Sigmoid colon (tissue), 7 donors: ENCODE measurements around the gene CD81. TPM values are rescaled to one million over a fixed set of nuclear protein-coding genes. Genes with fewer than 3 reads are reported as not detected.

Source experiments
- DNase-seq: peaks from one replicate; pipeline ENCODE4 v3.0.0-alpha.2; 2019
- H3K27ac ChIP-seq, 4 donors: fragments of 200-600 bp; sonication (generic); one replicate each; pipeline ENCODE4 v1.5.1; 2016 to 2019; ENCODE audit warnings: mild to moderate bottlenecking in 1 of 4
- H3K27me3 ChIP-seq, 3 donors: fragments of 200-600 bp; sonication (generic); one replicate each; pipeline ENCODE4 v1.5.1; 2019; ENCODE audit warnings: mild to moderate bottlenecking in 1 of 3
- H3K36me3 ChIP-seq, 4 donors: fragments of 200-600 bp; sonication (generic); one replicate each; pipeline ENCODE4 v1.5.1; 2016 to 2019
- H3K4me1 ChIP-seq, 4 donors: fragments of 200-600 bp; sonication (generic); one replicate each; pipeline ENCODE4 v1.5.1; 2017 to 2019
- H3K4me3 ChIP-seq, 4 donors: fragments of 200-600 bp; sonication (generic); one replicate each; pipeline ENCODE4 v1.5.1; 2017 to 2019; ENCODE audit warnings: mild to moderate bottlenecking in 2 of 4, moderate library complexity in 1 of 4
- H3K9me3 ChIP-seq, 4 donors: fragments of 200-600 bp in 3 of 4; sonication (generic) in 3 of 4; one replicate each; pipeline versions ENCODE4 v1.5.1 to v1.6.1; 2013 to 2019
- EP300 ChIP-seq, 4 donors: sonication (generic); formaldehyde crosslinking; IDR thresholded peaks; one replicate each; pipeline ENCODE4 v1.6.1; 2017; ENCODE audit warnings: antibody characterized with exemption in 4 of 4
- POLR2A ChIP-seq, 2 donors: fragments of 450-650 bp; IDR thresholded peaks; one replicate each; pipeline ENCODE4 v1.6.1; 2016; ENCODE audit warnings: antibody characterized with exemption in 2 of 2, mild to moderate bottlenecking in 2 of 2, moderate library complexity in 2 of 2
- POLR2AphosphoS5 ChIP-seq, 4 donors: sonication (generic); formaldehyde crosslinking; IDR thresholded peaks; one replicate each; pipeline ENCODE4 v1.6.1; 2017; ENCODE audit warnings: antibody characterized with exemption in 4 of 4
- WGBS, 2 donors: extraction: QIAGEN DNeasy Blood & Tissue Kit; methylation state at CpG; one replicate each; pipeline ENCODE4 v1.1.7; 2013; 5-methylcytosine and 5-hydroxymethylcytosine counted together
- intact Hi-C: fragments of 100-400 bp; cut with DNase I; formaldehyde crosslinking; loops from one replicate; pipeline ENCODE4 v1.15.1; 2023
- polyA plus RNA-seq, 3 donors: library from polyadenylated mRNA; stranded (reverse); fragments of 200-250 nt; gene quantifications; one replicate each; pipeline ENCODE4 v1.2.3, GENCODE V29; 2013
- total RNA-seq, 4 donors: library from RNA; depleted of rRNA; stranded (reverse); fragments of >200 nt; gene quantifications; one replicate each; pipeline ENCODE4 v1.1.0, GENCODE V29; 2016
- TF ChIP-seq, protein P1 (sequence below), 4 experiments: fragments of 450-650 bp in 3 of 4; fragments of 200-600 bp in 1 of 4; IDR thresholded peaks; one replicate each; pipeline ENCODE4 v1.5.1; 2016 to 2019; ENCODE audit warnings: antibody characterized with exemption in 4 of 4, mild to moderate bottlenecking in 3 of 4, moderate library complexity in 2 of 4
- donor health status: healthy with polysubstance abuse.
- donor health status: Bipolar disorder and iron deficiency.
- donor health status: healthy.

CD81 gene
- total and polyA plus RNA-seq, 7 donors, result 67.9 to 625 (median 401) TPM

DNA sequence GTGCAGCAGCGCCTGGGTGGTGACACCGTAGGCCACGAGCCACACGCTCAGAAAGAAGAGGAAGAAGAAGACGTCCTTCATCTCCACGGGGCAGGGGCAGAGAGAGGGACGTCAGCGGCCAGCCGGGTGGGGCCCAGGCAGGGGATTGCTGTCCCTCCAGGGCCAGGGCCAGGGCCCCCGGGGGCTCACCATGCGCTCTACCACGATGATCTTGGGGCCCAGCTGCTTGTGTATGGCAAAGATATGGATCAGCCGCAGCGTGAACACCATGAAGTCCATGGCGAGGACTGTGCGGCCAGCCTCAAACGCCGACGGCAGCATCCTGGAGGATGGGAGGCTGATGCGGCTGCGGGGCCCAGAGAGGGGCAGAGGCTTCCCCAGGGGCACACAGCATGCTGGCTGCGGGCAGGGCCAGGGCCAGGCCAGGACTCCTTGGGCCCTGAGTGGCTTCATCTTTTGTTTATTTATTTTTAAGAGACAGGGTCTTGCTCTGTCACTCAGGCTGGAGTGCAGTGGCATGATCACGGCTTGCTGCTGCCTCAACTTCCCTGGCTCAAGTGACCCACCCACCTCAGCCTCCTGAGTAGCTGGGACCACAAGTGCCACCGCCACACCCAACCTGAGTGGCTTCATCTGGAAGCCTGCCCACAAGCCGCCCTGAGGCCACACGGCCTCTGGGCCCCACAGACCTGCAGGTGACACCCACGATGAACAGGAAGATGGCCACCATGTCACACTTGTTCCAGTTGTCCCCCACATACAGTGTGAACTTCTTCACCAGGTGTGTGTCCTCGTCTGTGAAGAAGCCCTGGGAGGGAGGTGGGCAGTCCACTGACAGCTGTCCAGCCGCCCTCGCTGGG is 34.6 kb downstream of the CD81 start:
- Histone ChIP-seq H3K36me3 (no peaks in the 10 kb centered on the region), H3K4me1 (peaks cover 0 to 6% (median 0%) of the 10 kb centered on the region in 4 donors), H3K4me3 (no peak overlapping the region), H3K9me3 (no peaks in the 10 kb centered on the region), H3K27ac (no peak overlapping the region), H3K27me3 (no peaks in the 10 kb centered on the region)
- intact Hi-C loops, result no loop called here
- no peak for TF ChIP-seq POLR2AphosphoS5 (IDR thresholded peaks at IDR 0.05)
- no peak for TF ChIP-seq POLR2A (IDR thresholded peaks at IDR 0.05)
- TF ChIP-seq EP300 (IDR thresholded peaks at IDR 0.05), result no peak
- TF ChIP-seq, protein P1, sequence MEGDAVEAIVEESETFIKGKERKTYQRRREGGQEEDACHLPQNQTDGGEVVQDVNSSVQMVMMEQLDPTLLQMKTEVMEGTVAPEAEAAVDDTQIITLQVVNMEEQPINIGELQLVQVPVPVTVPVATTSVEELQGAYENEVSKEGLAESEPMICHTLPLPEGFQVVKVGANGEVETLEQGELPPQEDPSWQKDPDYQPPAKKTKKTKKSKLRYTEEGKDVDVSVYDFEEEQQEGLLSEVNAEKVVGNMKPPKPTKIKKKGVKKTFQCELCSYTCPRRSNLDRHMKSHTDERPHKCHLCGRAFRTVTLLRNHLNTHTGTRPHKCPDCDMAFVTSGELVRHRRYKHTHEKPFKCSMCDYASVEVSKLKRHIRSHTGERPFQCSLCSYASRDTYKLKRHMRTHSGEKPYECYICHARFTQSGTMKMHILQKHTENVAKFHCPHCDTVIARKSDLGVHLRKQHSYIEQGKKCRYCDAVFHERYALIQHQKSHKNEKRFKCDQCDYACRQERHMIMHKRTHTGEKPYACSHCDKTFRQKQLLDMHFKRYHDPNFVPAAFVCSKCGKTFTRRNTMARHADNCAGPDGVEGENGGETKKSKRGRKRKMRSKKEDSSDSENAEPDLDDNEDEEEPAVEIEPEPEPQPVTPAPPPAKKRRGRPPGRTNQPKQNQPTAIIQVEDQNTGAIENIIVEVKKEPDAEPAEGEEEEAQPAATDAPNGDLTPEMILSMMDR (IDR thresholded peaks at IDR 0.05), result no peak
- 82 to 83% methylated on average over 30 of the region's 30 CpGs for WGBS, 2 donors
- no peak for DNase-seq

DNA sequence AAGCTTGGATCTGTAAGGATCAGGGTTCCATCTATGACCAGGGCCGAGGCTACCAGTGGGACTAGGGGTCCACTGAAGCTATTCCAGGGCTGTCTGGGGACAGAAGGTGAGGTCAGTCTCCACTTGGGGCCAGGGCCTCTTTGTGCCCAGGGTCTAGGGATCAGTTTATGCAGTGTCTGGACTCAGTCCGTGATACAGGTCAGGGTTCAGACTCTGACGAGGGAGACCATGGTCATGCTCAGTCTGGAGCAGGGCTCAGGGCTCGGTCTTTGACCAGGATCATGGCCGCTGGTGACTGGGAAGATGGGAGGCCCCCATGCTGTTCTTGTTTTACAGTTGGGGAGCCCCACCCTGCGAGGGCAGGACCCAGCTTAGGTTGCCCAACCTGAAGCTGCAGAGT is 35.2 kb downstream of the CD81 start:
- TF ChIP-seq POLR2AphosphoS5 (IDR thresholded peaks at IDR 0.05) (no peak), POLR2A (IDR thresholded peaks at IDR 0.05) (no peak), EP300 (IDR thresholded peaks at IDR 0.05) (no peak)
- TF ChIP-seq, protein P1 (IDR thresholded peaks at IDR 0.05), result no peak
- no peaks in the 10 kb centered on the region for H3K9me3 ChIP-seq
- no peaks in the 10 kb centered on the region for H3K36me3 ChIP-seq
- intact Hi-C loops, result no loop called here
- H3K4me3 ChIP-seq, result no peak overlapping the region
- WGBS, 2 donors, result 87 to 89% methylated on average over 6 of the region's 6 CpGs
- peaks cover 0 to 6% (median 0%) of the 10 kb centered on the region in 4 donors for H3K4me1 ChIP-seq
- no peaks in the 10 kb centered on the region for H3K27me3 ChIP-seq
- H3K27ac ChIP-seq, result no peak overlapping the region
- no peak for DNase-seq

DNA sequence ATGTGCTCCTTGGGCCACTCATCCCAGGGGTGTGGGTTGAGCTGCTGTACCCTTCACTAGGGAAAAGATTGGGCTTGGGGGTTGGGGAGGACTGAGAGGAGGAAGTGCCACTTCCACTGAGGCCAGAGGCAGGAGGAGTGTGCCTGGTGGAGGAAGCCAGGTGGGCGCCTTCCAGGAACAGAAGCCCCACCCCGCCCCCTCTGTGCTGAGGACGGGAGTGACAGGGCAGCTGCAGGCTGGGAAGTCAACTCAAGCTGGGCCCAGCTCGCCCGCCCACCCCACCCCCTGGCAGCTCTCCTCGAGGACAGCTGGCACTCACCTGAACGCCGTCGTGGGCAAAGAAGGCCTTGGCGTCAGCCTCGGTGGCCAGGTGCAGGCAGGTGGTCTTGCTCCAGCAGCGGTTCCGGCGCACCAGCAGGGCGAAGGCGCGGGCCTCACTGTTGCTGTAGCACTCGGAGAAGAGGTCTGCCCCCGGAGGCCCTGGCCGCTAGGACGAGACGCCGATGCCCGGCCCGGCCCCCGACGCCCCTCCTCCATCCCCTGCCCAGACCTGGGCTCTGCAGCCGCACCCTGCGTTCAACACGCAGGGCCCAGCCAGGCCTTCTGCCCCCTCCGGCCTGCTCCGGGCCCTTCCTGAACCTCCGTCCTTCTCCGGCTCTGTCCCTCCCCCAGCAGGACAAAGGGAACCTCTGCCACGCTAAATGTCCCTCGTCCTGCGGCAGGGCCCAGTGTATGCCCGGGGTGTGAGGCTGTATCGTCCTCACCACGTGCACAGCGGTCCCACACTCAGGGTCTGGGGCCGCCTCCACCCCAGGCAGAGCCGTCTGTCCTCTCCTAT is 36.9 kb downstream of the CD81 start:
- no peak for DNase-seq
- Histone ChIP-seq H3K27me3 (no peaks in the 10 kb centered on the region), H3K4me3 (no peak overlapping the region), H3K9me3 (no peaks in the 10 kb centered on the region), H3K27ac (no peak overlapping the region), H3K4me1 (peaks cover 0 to 1% (median 0%) of the 10 kb centered on the region in 4 donors), H3K36me3 (no peaks in the 10 kb centered on the region)
- intact Hi-C loops, result no loop called here
- 88 to 89% methylated on average over 43 of the region's 43 CpGs for WGBS, 2 donors
- TF ChIP-seq, protein P1 (IDR thresholded peaks at IDR 0.05), result no peak
- TF ChIP-seq EP300 (IDR thresholded peaks at IDR 0.05) (no peak), POLR2AphosphoS5 (IDR thresholded peaks at IDR 0.05) (no peak), POLR2A (IDR thresholded peaks at IDR 0.05) (no peak)

DNA sequence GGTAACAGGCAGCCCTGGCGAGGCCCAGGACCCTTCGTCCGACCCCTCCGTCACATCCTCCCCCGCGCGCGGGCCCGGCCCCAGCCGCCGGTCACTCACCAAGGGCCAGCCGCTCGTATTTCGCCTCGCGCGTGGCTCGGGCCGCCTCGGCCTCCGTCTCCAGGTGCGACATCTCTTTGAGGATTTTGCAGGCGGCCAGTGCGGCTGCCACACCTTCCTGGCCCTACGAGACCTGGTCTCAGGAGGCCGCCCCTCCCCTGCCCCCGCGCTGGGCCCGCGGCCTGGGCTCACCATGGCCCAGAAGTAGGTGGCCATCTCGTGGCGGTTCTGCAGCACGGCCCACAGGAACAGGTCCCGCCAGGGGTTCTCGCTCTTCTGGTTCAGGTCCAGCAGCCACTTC is 37.5 kb downstream of the CD81 start:
- intact Hi-C loops, result no loop called here
- Histone ChIP-seq H3K27me3 (no peaks in the 10 kb centered on the region), H3K4me3 (no peak overlapping the region), H3K36me3 (no peaks in the 10 kb centered on the region), H3K4me1 (peaks cover 0 to 4% (median 0%) of the 10 kb centered on the region in 4 donors), H3K9me3 (no peaks in the 10 kb centered on the region), H3K27ac (no peak overlapping the region)
- DNase-seq, result no peak
- TF ChIP-seq POLR2A (IDR thresholded peaks at IDR 0.05) (no peak), EP300 (IDR thresholded peaks at IDR 0.05) (no peak), POLR2AphosphoS5 (IDR thresholded peaks at IDR 0.05) (no peak)
- TF ChIP-seq, protein P1 (IDR thresholded peaks at IDR 0.05), result no peak
- whole genome bisulfite sequencing, 2 donors, result 90 to 93% methylated on average over 35 of the region's 35 CpGs
